CD14-positive monocyte (primary cell): ENCODE data around the gene KNSTRN. TPM values are rescaled to one million over a fixed set of nuclear protein-coding genes. Genes with fewer than 3 reads are reported as not detected.

Experiments
- DNase-seq, 3 donors: peaks; one replicate each; pipeline ENCODE4 v3.0.0-alpha.2; 2011 to 2022
- H2AFZ ChIP-seq: 2 replicates; pipeline ENCODE4 v1.6.0; 2012; ENCODE audit warnings: mild to moderate bottlenecking, low read depth, low read length, inconsistent platforms; ENCODE audit not compliant: insufficient read depth, poor library complexity, severe bottlenecking
- H3K27ac ChIP-seq, 2 donors: 1 replicate in 1 of 2; 2 replicates in 1 of 2; pipeline ENCODE4 v1.5.1; 2012 to 2013; ENCODE audit warnings: low read length in 2 of 2, control low read depth in 1 of 2, inconsistent platforms in 1 of 2, low read depth in 1 of 2, mild to moderate bottlenecking in 1 of 2
- H3K27me3 ChIP-seq, 2 donors: one replicate each; pipeline versions ENCODE4 v1.6.0 to v1.6.1; 2011 to 2013; ENCODE audit warnings: low read length in 2 of 2; ENCODE audit not compliant: control insufficient read depth in 2 of 2, insufficient read depth in 2 of 2
- H3K36me3 ChIP-seq, 2 donors: replicated peaks in 1 of 2; 1 replicate in 1 of 2; 2 replicates in 1 of 2; pipeline versions ENCODE4 v1.5.1 to v1.6.1; 2012 to 2013; ENCODE audit warnings: low read length in 2 of 2, control low read depth in 1 of 2, inconsistent platforms in 1 of 2, mild to moderate bottlenecking in 1 of 2; ENCODE audit not compliant: insufficient read depth in 2 of 2, control insufficient read depth in 1 of 2
- H3K4me1 ChIP-seq, 2 donors: 1 replicate in 1 of 2; 2 replicates in 1 of 2; pipeline versions ENCODE4 v1.5.1 to v1.6.1; 2012 to 2013; ENCODE audit warnings: low read length in 2 of 2, control low read depth in 1 of 2, inconsistent platforms in 1 of 2, mild to moderate bottlenecking in 1 of 2, moderate library complexity in 1 of 2; ENCODE audit not compliant: insufficient read depth in 2 of 2, control insufficient read depth in 1 of 2
- H3K4me2 ChIP-seq: replicated peaks from 2 replicates; pipeline ENCODE3; 2012; ENCODE audit warnings: low read length, moderate library complexity, mild to moderate bottlenecking; ENCODE audit not compliant: poor library complexity, severe bottlenecking; ENCODE audit errors: extremely low read depth
- H3K4me3 ChIP-seq, 3 experiments: fragments of 200-600 bp in 1 of 3; sonication (generic) in 1 of 3; replicated peaks in 1 of 3; 1 replicate in 2 of 3; 2 replicates in 1 of 3; pipeline ENCODE4 v1.5.1; 2011 to 2013; ENCODE audit warnings: low read length in 3 of 3, mild to moderate bottlenecking in 3 of 3, control low read depth in 2 of 3, low read depth in 2 of 3, inconsistent platforms in 1 of 3, moderate library complexity in 1 of 3
- H3K79me2 ChIP-seq: 2 replicates; pipeline ENCODE4 v1.6.0; 2012; ENCODE audit warnings: mild to moderate bottlenecking, control low read depth, inconsistent platforms, low read length, moderate library complexity; ENCODE audit not compliant: insufficient read depth
- H3K9ac ChIP-seq: 2 replicates; pipeline ENCODE4 v1.6.0; 2017; ENCODE audit warnings: low read length, mild to moderate bottlenecking; ENCODE audit not compliant: insufficient read depth, poor library complexity, severe bottlenecking
- H3K9me3 ChIP-seq, 2 donors: replicated peaks in 1 of 2; 1 replicate in 1 of 2; 2 replicates in 1 of 2; pipeline versions ENCODE4 v1.5.1 to v1.6.1; 2012 to 2013; ENCODE audit warnings: low read length in 2 of 2, control low read depth in 1 of 2; ENCODE audit not compliant: control insufficient read depth in 1 of 2, insufficient read depth in 1 of 2
- H4K20me1 ChIP-seq: 2 replicates; pipeline ENCODE4 v1.6.0; 2012; ENCODE audit warnings: mild to moderate bottlenecking, low read length, control low read depth, moderate library complexity; ENCODE audit not compliant: insufficient read depth
- H3K27ac Mint-ChIP-seq, 7 donors: one replicate each; pipeline ENCODE4 v1.8.0; 2020; ENCODE audit warnings: mild to moderate bottlenecking in 7 of 7, mixed read lengths in 7 of 7, moderate library complexity in 6 of 7, inconsistent platforms in 2 of 7
- H3K27me3 Mint-ChIP-seq, 3 donors: one replicate each; pipeline ENCODE4 v1.8.0; 2021 to 2022; ENCODE audit warnings: low read depth in 3 of 3, mild to moderate bottlenecking in 3 of 3, mixed read lengths in 3 of 3, moderate library complexity in 3 of 3, inconsistent platforms in 1 of 3
- H3K36me3 Mint-ChIP-seq, 2 donors: one replicate each; pipeline ENCODE4 v1.8.0; 2020; ENCODE audit warnings: mixed read lengths in 2 of 2, inconsistent platforms in 1 of 2, mild to moderate bottlenecking in 1 of 2
- H3K4me1 Mint-ChIP-seq: one replicate; pipeline ENCODE4 v1.8.0; 2020; ENCODE audit warnings: mild to moderate bottlenecking, mixed read lengths
- H3K4me3 Mint-ChIP-seq, 2 donors: one replicate each; pipeline ENCODE4 v1.8.0; 2020; ENCODE audit warnings: mild to moderate bottlenecking in 2 of 2, mixed read lengths in 2 of 2, moderate library complexity in 1 of 2
- H3K9me3 Mint-ChIP-seq, 7 donors: one replicate each; pipeline ENCODE4 v1.8.0; 2020 to 2022; ENCODE audit warnings: mixed read lengths in 7 of 7, mild to moderate bottlenecking in 6 of 7, moderate library complexity in 6 of 7, inconsistent platforms in 2 of 7
- CTCF ChIP-seq: fragments of 200-600 bp; IDR thresholded peaks from one replicate; pipeline ENCODE4 v1.8.0; 2022; ENCODE audit warnings: antibody characterized with exemption, mild to moderate bottlenecking
- WGBS: methylation state at CpG from one replicate; pipeline ENCODE4 v1.1.5; 2013; ENCODE audit warnings: missing lambda C conversion rate; ENCODE audit not compliant: insufficient coverage; 5-methylcytosine and 5-hydroxymethylcytosine counted together
- intact Hi-C, 2 donors: fragments of 100-400 bp; cut with micrococcal nuclease; formaldehyde crosslinking; loops; one replicate each; pipeline versions ENCODE4 v1.15.0 to v1.15.1; 2023
- polyA plus RNA-seq, 3 donors: library from polyadenylated mRNA; depleted of rRNA in 1 of 3; unstranded in 2 of 3; stranded (reverse) in 1 of 3; fragments of 300-500 nt in 2 of 3; fragments of >200 nt in 1 of 3; fragmentation: Illumina TruSeq in 2 of 3; gene quantifications; 1 replicate in 2 of 3; 2 replicates in 1 of 3; pipeline ENCODE4 v1.2.3, GENCODE V29; 2012 to 2021

The KNSTRN gene
- polyA plus RNA-seq, 3 donors: 5.4 to 10.0 (median 7.9) TPM

- intact Hi-C loops: loop anchor here in 1 of 2 donors (10.0 kb wide), 1 partner anchor 212 kb away; no protein-coding TSS in a partner anchor
- Mint-ChIP-seq H3K9me3 (peaks cover 0 to 3% (median 0%) of the 10 kb centered on the region in 7 donors), H3K4me1 (no peaks in the 10 kb centered on the region), H3K36me3 (peaks cover 2% of the 10 kb centered on the region in 2 donors), H3K27ac (no peak overlapping the region), H3K4me3 (no peak overlapping the region), H3K27me3 (peaks cover 1 to 2% (median 2%) of the 10 kb centered on the region in 3 donors)
- Histone ChIP-seq H3K27me3 (no peaks in the 10 kb centered on the region), H3K79me2 (no peaks in the 10 kb centered on the region), H4K20me1 (no peaks in the 10 kb centered on the region), H3K9me3 (no peaks in the 10 kb centered on the region), H3K4me3 (no peak overlapping the region), H3K4me1 (peaks cover 0 to under 1% of the 10 kb centered on the region in 2 donors), H2AFZ (no peak overlapping the region), H3K27ac (no peak overlapping the region), H3K9ac (no peak overlapping the region), H3K36me3 (no peaks in the 10 kb centered on the region), H3K4me2 (no peak overlapping the region)
- WGBS: 91% methylated on average over 8 of the region's 9 CpGs
- no peak for TF ChIP-seq CTCF
- no peak for DNase-seq
Measured at GRCh38 chr15:40427188-40427587, 44.7 kb downstream of the KNSTRN start.

GRCh38 chr15:40428185-40428584, 45.7 kb downstream of the KNSTRN start:
- no peak overlapping the region for H3K27ac ChIP-seq
- Mint-ChIP-seq H3K4me3 (no peak overlapping the region), H3K36me3 (peaks cover 2% of the 10 kb centered on the region in 2 donors), H3K4me1 (no peaks in the 10 kb centered on the region), H3K27ac (no peak overlapping the region), H3K9me3 (peaks cover 0 to 3% (median 0%) of the 10 kb centered on the region in 7 donors), H3K27me3 (peaks cover 1 to 3% (median 3%) of the 10 kb centered on the region in 3 donors)
- no peaks in the 10 kb centered on the region for H3K4me1 ChIP-seq
- no peak overlapping the region for H3K9ac ChIP-seq
- H3K4me3 ChIP-seq: no peak overlapping the region
- H3K27me3 ChIP-seq: no peaks in the 10 kb centered on the region
- no peaks in the 10 kb centered on the region for H3K36me3 ChIP-seq
- intact Hi-C loops: loop anchor here in 1 of 2 donors (10.0 kb wide), 1 partner anchor 213 kb away; no protein-coding TSS in a partner anchor
- no peaks in the 10 kb centered on the region for H3K9me3 ChIP-seq
- no peak for TF ChIP-seq CTCF
- H3K4me2 ChIP-seq: no peak overlapping the region
- WGBS: 93% methylated on average over 2 of the region's 4 CpGs
- no peaks in the 10 kb centered on the region for H4K20me1 ChIP-seq
- DNase-seq: no peak
- no peak overlapping the region for H2AFZ ChIP-seq
- no peaks in the 10 kb centered on the region for H3K79me2 ChIP-seq
